Keratinocyte (primary cell): ENCODE results near the gene PIAS1.

Source experiments
- CTCF ChIP-seq, 3 experiments: IDR thresholded peaks in 1 of 3; conservative IDR thresholded peaks in 1 of 3; optimal IDR thresholded peaks in 1 of 3; 2 replicates in 2 of 3; 3 replicates in 1 of 3; pipeline versions ENCODE3 to v1.5.1; 2011; ENCODE audit warnings: low read length in 3 of 3, mild to moderate bottlenecking in 3 of 3, moderate library complexity in 2 of 3, control low read depth in 1 of 3, inconsistent platforms in 1 of 3; ENCODE audit not compliant: insufficient read depth in 2 of 3; ENCODE audit errors: extremely low read depth in 1 of 3
- EZH2 ChIP-seq: IDR thresholded peaks from one replicate; pipeline ENCODE4 v1.6.1; 2012; ENCODE audit warnings: inconsistent platforms, mild to moderate bottlenecking, low read length, moderate library complexity

- TF ChIP-seq CTCF (optimal IDR thresholded peaks at IDR 0.05 in 1 of 3, IDR thresholded peaks at IDR 0.05 in 1 of 3, conservative IDR thresholded peaks at IDR 0.05 in 1 of 3; ENCODE audit: extremely low read depth in 1 of 3, insufficient read depth in 2 of 3, low read length in 3 of 3): no peak
- TF ChIP-seq EZH2: no peak
These were observed 49.5 kb downstream of the PIAS1 start for GRCh38 chr15:68103603-68104002.
